Epithelial cell of prostate (primary cell): ENCODE results near the gene NR2C1.
A peak's percentile ranks its signal among the peaks of the same experiment; 100 is the strongest.

Experiments used
- DNase-seq: peaks from one replicate; pipeline ENCODE4 v3.0.0-alpha.2; 2011; ENCODE audit warnings: low read depth, low spot score
- H3K27ac ChIP-seq: fragments of 450-650 bp; 2 replicates; pipeline ENCODE4 v1.5.1; 2017; ENCODE audit warnings: mild to moderate bottlenecking

NR2C1 gene

DNA sequence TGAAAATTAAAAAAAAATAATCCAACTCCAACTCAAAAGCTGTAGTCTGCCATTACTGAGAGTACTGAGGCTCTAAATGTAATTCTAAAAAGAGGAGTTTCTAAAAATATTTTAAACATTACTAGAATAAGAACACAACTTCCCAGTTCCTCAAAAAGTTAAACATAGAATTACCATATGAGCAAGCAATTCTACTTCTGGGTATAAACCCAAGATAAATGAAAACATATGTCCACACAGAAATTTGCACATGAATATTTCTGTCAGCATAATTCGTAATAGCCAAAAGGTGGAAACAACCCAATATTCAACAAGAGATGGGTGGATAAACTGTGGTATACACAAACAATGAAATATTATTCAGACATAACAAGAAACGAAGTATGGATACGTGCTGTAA is 15.0 kb upstream of the NR2C1 start:
- no peak for DNase-seq
- no peak overlapping the region for H3K27ac ChIP-seq

DNA sequence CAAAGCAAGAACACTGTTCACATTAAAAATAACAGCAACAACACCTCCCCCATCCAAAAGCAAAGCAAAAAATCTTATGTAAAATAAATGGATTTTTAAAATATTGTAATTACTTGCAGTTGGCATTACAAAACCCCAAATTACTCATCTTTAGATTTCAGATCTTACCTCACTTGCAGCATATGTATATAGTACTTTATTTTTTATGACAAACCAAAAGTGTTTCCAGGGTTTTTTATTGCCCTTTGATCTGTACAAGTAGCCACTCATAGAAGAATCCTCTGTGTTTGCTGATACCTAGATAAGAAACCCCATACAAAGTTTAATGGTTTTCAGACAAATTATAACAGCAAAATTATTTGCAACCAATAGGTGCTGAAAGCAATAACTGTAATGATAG is 12.2 kb upstream of the NR2C1 start:
- no peak overlapping the region for H3K27ac ChIP-seq
- DNase-seq, result no peak

DNA sequence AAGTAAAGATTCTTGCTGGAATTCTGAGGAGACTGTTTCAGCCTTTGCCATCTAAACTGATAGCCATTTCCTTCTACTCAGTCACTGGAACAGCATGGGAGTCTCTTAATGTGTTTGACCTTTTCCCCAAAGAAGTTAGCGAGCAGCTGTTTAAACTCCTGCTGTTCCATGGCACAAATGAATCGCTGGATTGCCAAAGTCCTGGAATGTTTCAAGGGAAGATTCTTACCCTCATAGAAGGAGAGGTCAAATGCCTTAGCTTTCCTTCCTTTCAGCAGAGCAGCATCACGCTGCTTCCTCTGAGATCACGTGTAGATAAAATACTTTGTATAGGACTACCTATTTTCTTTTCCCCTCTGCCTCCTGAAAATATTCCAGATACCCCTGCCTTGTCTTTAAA is 10.5 kb upstream of the NR2C1 start:
- no peak for DNase-seq
- H3K27ac ChIP-seq, result no peak overlapping the region

DNA sequence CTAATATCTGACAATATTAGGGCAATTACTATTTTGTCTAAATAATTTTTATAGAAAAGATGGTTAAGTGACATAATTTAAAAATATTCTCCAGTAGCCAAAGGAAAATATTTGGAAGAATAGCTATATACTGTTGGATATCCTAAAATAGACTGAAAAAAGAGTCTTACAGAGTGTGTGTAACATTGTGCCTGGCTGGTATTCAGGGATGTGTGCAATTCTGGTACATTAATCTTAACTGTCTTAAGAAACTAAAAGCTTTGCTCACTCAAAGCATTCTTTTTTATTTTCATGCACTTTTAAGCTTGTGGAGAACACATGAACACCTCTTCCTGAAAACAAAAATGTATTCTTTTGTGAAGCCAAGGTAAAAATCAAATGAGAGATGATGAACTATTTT is 10.1 kb upstream of the NR2C1 start:
- H3K27ac ChIP-seq, result no peak overlapping the region
- no peak for DNase-seq

DNA sequence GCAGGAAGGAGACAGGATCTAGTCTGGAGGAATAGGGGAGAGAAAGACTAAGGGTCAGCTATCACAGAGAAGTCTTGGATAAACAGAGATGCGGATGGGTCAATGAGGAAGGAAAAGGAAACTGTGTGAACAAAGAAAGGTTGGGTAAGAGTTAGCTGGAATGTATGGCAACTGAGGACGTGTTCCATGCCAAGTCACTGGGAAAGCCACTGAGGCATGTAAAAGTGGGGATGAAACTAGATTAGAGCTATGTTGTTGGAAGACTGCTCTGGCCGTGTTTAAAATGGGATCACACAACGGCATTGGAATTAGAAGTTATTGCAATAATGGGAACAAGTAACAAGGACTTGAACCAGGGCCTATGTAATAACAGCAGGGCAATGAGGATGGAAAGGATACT is 3.9 kb upstream of the NR2C1 start:
- H3K27ac ChIP-seq, result no peak overlapping the region
- DNase-seq, result no peak

DNA sequence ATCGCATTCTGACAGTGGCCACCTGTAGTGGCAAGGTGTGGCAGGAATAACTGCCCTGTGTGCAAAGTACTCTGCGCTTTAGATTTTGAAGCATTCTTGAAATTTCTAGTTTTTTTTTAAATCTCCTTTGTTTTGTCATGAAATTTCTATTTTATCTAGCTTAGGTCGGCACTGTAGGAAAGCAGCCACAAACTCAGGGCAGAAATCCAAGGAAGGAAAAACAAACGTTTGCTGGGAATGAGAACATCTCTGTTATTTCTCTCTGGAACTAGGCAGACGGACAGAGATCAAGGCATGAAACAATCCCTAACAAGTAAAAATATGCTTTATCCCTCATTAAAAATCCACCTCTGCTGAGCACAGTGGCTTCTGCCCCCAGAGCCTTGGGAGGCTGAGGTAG is 1.3 kb upstream of the NR2C1 start:
- H3K27ac ChIP-seq, result no peak overlapping the region
- no peak for DNase-seq

DNA sequence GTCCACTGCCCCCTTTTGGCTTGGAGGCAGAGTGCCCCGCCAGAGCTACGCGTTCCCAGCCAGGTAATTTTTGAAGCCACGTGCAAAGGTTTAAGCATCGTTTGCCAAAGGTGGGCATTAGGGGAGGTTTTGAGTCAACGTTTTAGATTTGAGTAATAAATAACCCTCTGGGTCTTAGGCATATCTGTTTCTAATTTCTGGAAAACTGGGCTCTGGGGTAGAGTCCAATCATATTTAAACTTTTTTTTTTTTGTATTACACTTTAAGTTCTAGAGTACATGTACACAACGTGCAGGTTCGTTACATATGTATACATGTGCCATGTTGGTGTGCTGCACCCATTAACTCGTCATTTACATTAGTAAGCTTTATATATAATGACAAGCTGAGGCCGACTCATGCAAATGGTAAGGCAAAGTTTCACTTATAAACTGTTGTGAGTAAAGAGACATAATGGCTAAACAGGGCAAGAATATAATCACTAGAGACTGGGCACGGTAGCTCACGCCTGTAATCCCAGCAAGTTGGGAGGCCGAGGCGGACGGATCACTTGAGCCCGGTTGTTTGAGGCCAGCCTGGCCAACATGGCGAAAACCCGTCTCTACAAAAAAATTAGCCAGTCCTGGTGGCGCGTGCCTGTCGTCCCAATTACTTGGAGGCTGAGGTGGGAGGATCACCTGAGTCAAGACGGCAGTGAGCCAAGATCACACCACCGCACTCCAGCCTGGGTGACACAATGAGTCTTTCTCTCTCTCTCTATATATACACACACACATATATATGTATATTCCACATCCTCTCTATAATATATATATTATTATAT is 491 bp upstream of the NR2C1 start:
- DNase-seq, result no peak
- H3K27ac ChIP-seq, result peak overlapping the region; percentile 68

DNA sequence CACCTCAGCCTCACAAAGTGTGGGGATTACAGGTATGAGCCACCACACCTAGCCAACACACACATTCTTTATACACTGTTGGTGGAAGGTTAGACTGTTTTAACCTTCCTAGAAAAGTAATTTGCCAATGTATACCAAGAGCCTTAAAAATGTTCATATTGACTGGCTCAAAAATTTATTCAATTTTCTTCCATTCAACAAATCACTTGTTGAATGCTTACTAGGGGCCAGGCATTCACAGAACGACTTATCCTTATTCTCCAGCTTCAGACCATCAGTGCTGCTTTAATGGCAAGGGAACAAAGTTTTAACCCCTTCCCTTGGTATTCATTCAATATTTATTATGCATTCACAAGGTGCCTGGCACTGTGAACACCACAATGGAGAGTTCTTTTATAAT is 3.0 kb downstream of the NR2C1 start:
- no peak for DNase-seq
- no peak overlapping the region for H3K27ac ChIP-seq

DNA sequence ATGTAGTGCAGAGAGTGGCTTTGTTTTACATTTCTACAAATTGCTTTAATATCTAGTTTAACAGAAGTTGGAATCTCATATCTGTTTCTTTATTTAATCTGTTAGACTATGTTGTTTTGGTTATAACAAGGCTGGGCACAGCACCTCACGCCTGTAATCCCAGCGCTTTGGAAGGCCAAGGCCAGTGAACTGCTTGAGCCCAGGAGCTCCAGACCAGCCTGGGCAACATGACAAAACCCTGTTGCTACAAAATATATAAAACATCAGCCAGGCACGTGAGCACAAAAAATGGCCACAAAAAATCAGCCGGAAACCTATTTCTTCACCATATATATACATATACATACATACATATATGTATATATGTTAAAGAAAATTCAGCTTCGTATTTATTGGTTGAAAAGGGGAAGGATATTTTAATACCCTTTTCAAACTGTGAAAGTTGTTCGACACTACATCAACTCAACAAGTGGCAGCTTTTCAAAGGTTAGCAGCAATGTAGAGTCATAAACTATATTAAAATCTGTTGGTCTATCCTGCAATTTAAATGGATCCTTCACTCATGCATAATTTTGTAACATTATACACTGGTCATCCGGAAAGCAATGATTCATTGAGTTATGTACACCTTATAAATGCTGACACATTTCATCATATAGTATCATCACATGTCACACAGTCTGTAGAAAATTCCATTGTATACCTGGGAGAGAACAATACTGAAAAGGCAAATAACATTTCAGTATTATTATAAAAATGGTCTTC is 7.1 kb downstream of the NR2C1 start:
- DNase-seq, result no peak
- peak overlapping the region; percentile 65 for H3K27ac ChIP-seq

DNA sequence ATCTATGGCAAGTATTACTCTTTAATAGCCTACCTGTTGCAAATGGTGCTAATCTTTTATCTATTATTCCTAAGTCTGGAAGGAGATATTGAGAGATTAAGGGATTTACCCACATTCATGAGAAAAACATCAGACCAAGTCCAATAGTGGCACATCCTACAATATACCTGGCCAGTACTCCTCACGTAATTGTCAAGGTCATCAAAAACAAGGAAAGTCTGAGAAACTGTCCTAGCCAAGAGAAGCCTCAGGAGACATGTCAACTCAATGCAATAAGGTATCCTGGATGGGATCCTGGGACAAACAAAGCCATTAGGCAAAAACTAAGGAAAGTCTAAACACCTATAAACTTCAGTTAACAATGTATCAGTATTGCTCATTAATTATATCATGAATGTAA is 12.5 kb downstream of the NR2C1 start:
- H3K27ac ChIP-seq, result no peak overlapping the region
- DNase-seq, result no peak

DNA sequence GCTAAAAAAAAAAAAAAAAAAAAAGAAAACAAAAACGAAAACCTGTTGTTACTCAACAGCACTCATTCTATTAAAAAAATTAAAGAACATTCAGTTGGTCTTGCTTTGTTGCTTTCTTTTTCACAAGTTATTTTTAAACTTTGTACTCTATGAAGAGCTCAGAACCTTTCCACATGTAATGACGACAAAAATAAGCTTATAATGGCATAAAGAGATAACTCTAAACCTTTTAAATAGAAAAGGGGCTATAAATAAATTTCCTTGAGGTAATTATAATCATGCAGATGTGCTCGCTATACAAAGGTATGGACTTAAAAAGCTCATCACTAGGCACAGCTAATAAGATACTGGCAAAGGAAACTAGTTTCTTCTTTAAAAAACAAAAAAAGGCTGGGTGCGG is 13.4 kb downstream of the NR2C1 start:
- no peak overlapping the region for H3K27ac ChIP-seq
- no peak for DNase-seq

DNA sequence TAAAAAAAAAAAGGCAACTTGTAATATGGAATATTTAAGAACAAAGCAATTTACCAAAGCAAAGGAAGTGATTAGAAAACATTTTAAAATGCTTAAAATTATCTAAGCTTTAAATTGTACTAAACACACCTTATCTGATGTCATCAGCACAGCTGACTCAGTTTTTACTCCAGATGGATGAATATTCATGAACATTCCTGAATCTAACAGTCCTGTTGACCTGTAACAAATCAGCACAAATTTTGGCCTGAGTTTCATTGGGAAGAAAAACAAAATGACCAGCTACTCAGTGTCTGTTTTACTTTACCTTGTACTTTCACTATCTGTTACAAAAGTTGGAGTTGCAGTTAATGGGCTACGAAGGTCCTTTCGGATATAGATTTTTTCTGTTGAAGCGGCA is 16.0 kb downstream of the NR2C1 start:
- DNase-seq, result no peak
- no peak overlapping the region for H3K27ac ChIP-seq

DNA sequence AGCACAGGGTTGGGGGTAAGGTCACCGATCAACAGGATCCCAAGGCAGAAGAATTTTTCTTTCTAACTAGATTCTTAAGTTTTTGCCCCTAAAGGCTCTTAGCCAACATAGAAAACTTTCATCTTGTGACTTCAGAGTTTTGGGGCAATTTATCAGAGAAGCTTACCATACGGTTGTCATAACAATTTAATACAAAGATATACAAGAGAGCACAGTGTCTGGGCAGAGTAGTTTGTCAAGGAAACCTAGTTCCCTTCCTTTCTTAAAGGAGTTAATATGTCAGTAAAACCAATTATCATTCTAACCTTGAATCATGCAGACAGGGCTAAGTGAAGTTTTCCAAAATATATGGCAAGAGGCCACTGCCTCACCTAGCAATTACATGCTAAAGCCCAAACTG is 18.4 kb downstream of the NR2C1 start:
- no peak for DNase-seq
- no peak overlapping the region for H3K27ac ChIP-seq

DNA sequence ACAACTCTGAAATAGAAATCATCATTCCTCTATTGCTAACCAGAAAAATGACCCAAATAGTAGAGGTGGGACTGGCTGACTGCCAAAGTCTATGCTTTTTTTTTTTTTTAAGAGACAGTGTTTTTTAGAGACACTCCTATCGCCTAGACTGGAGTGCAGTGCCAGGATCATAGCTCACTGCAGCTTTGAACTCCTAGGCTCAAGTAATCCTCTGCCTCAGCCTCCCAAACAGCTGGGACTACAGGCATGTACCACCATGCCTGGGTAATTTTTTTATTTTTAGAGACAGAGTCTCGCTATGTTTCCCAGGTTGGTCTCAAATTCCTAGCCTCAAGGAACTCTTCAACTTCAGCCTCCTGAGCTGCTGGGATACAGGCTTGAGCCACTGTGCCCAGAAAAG is 19.2 kb downstream of the NR2C1 start:
- no peak overlapping the region for H3K27ac ChIP-seq
- DNase-seq, result no peak

DNA sequence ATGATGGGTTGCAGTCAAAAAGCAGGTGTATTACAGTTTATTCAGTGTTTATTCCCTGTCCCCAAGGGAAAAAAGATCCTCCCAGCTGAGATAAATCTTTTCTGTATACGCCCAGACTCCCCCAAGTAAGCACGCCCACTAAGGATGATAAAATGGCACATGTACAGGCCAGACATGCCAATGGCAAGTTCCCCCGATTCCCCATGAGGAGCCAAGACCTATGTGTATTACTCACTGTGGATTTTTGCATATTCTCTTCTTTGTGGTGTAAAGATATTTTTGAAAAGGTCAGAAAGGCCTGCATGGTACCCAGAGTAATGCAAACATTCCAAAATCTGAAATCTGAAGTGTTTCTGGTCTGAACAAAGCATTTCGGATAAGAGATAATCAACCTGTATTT is 22.2 kb downstream of the NR2C1 start:
- H3K27ac ChIP-seq, result no peak overlapping the region
- DNase-seq, result no peak

DNA sequence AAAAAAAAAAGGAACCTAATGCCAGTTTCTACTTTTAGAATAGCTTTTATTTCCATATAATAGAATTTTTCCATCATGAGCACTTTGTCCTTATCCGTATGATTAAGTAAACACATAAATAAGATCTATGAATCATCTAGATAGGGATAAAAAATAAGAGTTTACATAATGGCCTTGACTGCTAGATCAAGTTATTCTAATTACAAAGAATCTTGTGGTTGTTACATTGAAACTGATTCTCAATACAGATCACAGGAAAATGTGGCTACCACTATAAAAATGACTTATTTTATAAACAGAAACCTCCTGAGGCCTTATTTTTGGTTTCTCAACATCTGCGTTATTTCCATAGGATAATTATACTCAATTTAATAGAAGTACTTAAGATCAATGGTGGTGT is 35.5 kb downstream of the NR2C1 start:
- no peak for DNase-seq

DNA sequence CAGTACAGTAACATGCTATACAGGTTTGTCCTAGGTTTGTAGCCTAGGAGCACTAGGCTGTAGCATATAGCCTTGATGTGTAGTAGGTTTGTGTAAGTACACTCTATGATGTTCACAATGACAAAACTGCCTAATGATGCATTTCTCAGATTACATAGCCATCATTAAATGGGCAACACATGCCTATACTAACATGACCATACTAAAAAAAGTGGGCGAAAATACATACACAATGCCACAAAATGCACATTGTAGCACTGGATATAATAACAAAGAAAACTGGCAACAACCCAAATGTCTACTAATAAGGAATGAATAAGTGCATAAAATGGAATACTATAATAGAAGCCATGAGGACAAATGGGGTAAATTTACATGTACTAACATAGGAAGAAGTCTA is 38.7 kb downstream of the NR2C1 start:
- no peak overlapping the region for H3K27ac ChIP-seq
- DNase-seq, result no peak

More for the DNA sequence above, 35.5 kb downstream of the NR2C1 start:
- H3K27ac ChIP-seq, result no peak overlapping the region

DNA sequence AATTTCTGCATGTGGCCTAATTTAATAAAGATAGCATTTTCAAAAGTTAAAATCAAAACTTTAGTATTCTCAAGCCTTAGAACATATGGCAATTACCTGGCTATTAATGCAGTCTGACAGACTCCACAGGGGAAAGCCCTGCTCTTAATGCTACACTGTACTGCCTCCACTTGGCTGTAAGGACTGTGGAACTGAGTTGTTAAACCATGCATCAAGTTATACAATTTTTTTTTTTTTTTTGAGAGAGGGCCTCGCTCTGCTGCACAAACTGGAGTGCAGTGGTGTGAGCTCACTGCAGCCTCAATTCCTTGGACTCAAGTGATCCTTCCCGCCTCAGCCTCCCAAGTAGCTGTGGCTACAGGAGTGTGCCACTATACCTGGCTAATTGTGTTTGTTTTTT is 50.9 kb downstream of the NR2C1 start:
- no peak overlapping the region for H3K27ac ChIP-seq
- DNase-seq, result no peak

DNA sequence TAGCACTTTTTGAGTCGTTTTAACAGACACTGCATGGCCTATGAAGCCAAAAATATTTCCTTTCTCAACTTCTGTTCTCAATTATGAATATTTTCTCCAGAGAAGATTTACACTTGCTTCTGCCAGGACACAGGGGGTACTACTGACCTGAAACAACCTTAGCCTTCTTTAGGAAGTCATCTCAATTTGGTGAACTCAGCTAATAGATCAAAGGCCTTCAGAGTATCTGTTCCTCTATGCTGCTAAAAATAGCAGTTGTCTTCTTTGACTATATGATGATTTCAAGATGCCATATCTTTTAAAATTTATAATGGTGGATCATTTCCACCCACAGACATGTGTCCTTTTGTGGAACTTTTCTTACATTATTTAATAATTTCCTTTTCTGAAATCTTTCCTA is 55.9 kb downstream of the NR2C1 start:
- DNase-seq, result no peak
- no peak overlapping the region for H3K27ac ChIP-seq

DNA sequence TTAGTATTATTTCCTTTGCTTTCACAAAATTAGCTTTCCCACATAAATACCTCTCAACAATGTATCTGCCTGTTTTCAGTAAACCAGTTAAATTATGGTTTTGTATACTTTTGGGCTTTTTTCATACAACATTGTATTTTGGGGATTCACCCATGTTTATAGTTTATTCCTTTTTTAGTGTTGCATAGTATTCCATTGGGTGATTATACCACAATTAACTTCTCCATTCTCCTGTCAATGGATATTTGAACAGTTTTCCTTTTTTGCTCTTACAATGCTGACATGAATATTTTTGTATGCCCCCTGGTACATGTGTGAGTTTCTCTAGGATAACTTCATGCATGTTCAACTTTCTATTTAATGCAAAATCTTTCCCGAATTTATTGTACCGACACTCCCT is 57.3 kb downstream of the NR2C1 start:
- no peak overlapping the region for H3K27ac ChIP-seq
- DNase-seq, result no peak

DNA sequence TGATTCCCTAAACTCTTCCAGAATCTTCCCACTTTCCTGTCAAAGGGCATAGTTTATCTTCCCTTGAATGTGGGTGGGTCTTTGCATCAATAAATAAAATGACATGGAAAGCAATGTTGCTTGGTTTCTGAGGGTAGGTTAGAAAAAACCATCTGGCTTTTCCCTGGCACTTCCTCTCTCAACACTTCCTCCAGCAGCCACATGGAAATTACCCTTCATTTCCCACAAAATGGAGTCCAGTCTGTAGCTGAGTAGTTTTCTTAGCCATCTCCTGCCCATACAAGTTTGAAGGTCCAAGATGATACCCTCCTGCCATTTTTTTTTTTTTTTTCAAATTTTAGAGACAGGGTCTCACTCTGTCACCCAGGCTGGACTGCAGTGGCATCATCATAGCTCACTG is 58.9 kb downstream of the NR2C1 start:
- DNase-seq, result no peak
- H3K27ac ChIP-seq, result no peak overlapping the region

DNA sequence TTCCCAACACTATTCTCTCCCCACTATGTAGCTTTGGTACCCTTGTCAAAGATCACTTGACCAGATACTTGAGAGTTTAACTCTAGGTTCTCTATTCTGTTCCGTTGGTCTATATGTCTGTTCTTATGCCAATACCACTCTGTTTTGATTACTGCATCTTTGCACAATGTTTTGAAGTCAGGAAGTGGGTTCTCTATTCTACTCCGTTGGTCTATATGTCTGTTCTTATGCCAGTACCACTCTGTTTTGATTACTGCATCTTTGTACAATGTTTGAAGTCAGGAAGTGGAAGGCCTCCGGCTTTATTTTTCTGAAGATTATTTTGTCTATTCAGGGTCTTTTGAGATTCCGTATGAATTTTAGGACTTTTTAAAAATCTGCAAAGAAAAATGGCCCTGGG is 67.2 kb downstream of the NR2C1 start:
- no peak for DNase-seq

More for the DNA sequence above, 67.2 kb downstream of the NR2C1 start:
- no peak overlapping the region for H3K27ac ChIP-seq
